Hematopoietic multipotent progenitor cell (in vitro differentiated cells): ENCODE results near the gene EIF4B. TPM values are rescaled to one million over a fixed set of nuclear protein-coding genes. Genes with fewer than 3 reads are reported as not detected.

Source experiments
- DNase-seq, 3 donors: peaks; one replicate each; pipeline ENCODE4 v3.0.0-alpha.2; 2011 to 2015; ENCODE audit warnings: low read depth in 2 of 3, low spot score in 2 of 3
- total RNA-seq: library from RNA; depleted of rRNA; stranded (reverse); fragments of >200 nt; gene quantifications from one replicate; pipeline ENCODE4 v1.2.3, GENCODE V29; 2012

Gene EIF4B
- total RNA-seq, 1 donor = 790 TPM

DNA sequence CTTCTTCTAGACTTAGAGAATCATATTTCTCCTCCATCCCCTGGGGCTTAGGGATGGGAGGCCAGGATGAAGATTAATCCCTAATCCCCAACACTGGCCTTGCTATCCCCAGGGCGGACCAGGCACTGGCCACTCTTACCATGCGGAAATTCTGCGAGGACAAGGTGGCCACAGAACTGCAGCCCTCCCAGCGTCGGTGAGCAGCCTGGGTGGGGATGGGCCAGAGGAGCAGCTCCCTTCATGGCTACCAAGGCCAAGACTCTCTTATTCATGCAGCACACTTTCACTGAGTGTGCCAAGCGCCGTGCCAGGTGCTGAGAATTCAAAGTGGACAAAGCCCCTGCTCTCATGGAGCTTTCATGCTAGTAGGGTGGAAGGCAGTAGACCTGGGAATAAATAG, 50.6 kb downstream of the EIF4B start:
- DNase-seq = no peak

DNA sequence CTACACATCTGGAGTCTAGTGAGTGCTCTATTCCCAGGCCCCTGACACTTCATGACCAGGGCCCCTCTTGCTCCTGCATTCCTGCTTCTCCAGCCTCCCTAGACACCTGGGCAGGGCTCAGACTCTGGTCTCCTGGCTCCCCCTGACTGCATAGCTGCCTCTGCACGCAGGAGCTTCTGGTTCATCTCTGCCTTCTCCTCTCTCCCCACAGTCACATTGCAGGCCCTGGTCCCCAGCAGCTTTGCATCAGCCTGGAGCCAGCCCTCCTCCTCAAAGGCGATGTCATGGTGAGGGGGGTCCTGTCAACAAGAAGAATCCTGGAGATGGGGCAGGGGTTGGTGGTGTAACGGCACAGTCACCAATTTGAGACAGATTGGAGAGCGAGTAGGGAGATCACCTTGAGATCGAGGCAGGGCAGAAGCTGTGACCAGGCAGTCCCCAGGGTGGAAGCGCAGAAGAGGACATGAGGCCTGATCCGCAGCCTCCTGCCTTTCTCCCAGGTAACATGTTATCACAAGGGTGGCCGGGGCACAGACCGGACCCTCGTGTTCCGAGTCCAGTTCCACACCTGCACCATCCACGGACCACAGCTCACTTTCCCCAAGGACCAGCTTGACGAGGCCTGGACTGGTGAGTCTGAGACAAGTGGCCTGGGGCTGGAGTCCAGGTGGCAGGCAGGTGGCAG, 51.7 kb downstream of the EIF4B start:
- no peak for DNase-seq

DNA sequence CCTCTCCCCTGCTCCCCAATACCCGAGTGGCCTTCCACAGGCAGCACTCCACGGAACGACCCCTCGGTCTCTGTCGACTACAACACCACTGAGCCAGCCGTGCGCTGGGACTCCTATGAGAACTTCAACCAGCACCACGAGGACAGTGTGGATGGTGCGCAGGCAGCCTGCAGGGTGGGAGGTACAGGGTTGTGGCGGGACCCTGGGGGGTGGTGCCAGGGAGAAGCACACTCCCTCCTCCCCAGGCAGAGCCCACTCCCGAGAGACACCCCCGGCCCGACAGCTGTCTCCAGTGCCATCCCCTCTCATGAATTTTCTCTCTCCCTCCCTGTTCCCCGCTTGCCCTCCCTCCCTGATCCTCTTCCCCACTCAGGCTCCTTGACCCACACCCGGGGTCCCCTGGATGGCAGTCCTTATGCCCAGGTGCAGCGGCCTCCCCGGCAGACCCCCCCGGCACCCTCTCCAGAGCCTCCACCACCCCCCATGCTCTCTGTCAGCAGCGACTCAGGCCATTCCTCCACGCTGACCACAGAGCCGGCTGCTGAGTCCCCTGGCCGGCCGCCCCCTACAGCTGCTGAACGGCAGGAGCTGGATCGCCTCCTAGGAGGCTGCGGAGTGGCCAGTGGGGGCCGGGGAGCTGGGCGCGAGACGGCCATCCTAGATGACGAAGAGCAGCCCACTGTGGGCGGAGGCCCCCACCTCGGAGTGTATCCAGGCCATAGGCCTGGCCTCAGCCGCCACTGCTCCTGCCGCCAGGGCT, 52.6 kb downstream of the EIF4B start:
- DNase-seq = no peak

DNA sequence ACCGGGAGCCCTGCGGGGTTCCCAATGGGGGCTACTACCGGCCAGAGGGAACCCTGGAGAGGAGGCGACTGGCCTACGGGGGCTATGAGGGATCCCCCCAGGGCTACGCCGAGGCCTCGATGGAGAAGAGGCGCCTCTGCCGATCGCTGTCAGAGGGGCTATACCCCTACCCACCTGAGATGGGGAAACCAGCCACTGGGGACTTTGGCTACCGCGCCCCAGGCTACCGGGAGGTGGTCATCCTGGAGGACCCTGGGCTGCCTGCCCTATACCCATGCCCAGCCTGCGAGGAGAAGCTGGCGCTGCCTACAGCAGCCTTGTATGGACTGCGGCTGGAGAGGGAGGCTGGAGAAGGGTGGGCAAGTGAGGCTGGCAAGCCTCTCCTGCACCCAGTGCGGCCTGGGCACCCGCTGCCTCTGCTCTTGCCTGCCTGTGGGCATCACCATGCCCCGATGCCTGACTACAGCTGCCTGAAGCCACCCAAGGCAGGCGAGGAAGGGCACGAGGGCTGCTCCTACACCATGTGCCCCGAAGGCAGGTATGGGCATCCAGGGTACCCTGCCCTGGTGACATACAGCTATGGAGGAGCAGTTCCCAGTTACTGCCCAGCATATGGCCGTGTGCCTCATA, 53.3 kb downstream of the EIF4B start:
- no peak for DNase-seq

DNA sequence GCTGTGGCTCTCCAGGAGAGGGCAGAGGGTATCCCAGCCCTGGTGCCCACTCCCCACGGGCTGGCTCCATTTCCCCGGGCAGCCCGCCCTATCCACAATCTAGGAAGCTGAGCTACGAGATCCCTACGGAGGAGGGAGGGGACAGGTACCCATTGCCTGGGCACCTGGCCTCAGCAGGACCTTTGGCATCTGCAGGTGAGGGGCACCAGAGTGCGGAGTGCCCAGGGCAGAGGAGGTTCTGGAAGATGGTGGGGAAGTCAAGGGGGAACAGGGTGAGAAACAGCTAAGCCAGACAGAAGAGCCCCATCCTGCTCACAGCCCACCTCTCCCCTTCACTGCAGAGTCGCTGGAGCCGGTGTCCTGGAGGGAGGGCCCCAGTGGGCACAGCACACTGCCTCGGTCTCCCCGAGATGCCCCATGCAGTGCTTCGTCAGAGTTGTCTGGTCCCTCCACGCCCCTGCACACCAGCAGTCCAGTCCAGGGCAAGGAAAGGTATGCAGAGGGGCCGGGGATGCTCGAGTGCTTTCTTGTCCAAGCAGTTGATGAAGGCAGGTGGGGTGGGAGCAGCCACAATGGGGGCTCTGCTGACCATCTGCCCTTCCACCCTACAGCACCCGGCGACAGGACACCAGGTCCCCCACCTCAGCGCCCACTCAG, 53.9 kb downstream of the EIF4B start:
- DNase-seq = no peak

DNA sequence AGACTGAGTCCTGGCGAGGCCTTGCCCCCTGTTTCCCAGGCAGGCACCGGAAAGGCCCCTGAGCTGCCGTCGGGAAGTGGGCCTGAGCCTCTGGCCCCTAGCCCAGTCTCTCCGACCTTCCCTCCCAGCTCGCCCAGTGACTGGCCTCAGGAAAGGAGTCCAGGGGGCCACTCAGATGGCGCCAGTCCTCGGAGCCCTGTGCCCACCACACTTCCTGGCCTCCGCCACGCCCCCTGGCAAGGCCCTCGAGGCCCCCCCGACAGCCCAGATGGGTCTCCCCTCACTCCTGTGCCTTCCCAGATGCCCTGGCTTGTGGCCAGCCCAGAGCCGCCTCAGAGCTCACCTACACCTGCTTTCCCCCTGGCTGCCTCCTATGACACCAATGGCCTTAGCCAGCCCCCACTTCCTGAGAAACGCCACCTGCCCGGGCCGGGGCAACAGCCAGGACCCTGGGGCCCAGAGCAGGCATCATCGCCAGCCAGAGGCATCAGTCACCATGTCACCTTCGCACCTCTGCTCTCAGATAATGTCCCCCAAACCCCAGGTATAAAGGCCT, 54.5 kb downstream of the EIF4B start:
- no peak for DNase-seq

DNA sequence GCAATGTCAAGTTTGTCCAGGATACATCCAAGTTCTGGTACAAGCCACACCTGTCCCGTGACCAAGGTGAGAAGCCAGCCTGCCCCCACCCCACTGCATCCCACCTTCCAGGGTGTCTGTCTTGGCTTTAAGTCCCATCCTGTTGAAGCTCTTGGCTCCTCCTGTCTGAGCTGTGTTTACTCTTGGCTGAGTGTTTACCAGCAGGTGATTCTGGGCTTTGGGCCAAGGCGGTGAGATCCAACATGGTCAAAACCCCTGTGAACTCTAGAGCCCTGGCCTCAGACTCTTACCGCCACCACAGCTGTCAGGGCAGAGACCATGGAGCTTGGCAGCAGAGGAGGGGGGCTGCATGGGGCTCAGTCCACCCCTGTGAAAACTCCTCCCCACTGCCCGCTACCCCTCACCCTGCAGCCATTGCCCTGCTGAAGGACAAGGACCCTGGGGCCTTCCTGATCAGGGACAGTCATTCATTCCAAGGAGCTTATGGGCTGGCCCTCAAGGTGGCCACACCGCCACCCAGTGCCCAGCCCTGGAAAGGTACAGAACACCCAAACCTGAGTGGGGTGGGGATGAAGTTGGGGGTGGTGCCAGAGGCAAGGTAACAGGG, 55.3 kb downstream of the EIF4B start:
- no peak for DNase-seq

DNA sequence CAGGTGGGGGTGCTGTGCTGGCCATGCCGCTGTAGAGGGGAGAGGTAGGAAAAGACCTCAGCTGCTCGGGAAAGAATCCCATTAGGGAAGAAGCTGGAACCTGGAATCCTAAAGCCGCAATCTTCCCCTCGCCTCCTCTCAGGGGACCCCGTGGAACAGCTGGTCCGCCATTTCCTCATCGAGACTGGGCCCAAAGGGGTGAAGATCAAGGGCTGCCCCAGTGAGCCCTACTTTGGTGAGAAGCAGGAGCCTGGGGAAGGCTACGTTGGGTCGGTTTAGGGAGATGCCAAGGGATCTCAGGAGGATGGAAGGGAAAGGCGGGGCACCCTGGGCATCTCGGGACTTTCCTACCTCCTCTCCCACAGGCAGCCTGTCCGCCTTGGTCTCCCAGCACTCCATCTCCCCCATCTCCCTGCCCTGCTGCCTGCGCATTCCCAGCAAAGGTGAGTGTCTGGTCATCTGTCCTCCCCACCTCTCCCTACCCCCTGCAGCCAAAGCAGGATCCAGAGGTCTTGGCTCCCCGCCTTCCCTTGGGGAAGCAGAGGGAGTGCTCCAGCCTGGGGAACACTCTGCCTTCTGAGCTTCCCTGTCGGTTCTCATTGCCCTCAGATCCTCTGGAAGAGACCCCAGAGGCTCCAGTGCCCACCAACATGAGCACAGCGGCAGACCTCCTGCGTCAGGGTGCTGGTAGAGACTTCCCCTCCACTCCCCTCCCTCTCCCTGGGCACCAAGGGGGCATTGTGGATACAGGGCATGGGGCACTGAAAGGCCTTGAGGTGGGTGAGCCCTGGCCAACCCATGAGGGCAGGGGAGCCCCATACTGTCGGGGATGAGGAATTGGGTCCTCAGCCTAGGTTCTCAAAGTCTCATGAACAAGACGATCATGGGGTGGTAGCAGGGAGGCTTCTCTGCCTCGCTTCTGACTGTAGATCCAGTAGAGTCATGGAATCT, 56.0 kb downstream of the EIF4B start:
- DNase-seq = no peak

DNA sequence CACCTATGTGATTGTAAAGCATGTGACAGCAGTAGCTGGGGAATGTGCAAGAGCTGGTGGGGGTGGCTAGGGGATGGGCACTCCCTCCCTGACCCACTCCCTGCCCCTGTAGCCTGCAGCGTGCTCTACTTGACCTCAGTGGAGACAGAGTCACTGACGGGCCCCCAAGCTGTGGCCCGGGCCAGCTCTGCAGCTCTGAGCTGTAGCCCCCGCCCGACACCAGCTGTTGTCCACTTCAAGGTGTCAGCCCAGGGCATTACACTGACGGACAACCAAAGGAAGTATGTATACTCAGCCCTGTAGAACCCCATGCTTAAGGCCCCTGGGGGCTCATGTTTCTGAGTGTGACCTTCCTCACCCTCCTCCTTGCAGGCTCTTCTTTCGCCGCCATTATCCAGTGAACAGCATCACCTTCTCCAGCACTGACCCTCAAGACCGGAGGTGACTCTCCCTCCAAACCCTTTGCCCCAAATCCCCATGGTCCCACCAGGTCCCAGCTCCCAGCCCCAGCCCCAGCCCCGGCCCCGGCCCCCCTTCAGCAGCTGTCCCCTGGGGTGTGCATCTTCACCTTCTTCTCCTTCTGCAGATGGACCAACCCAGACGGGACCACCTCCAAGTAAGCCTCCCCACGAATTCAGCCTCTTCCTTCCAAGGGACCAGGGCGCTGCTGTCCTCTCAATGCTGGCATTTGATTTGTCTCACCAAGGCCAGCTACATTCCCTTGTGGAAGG, 56.9 kb downstream of the EIF4B start:
- DNase-seq = no peak

DNA sequence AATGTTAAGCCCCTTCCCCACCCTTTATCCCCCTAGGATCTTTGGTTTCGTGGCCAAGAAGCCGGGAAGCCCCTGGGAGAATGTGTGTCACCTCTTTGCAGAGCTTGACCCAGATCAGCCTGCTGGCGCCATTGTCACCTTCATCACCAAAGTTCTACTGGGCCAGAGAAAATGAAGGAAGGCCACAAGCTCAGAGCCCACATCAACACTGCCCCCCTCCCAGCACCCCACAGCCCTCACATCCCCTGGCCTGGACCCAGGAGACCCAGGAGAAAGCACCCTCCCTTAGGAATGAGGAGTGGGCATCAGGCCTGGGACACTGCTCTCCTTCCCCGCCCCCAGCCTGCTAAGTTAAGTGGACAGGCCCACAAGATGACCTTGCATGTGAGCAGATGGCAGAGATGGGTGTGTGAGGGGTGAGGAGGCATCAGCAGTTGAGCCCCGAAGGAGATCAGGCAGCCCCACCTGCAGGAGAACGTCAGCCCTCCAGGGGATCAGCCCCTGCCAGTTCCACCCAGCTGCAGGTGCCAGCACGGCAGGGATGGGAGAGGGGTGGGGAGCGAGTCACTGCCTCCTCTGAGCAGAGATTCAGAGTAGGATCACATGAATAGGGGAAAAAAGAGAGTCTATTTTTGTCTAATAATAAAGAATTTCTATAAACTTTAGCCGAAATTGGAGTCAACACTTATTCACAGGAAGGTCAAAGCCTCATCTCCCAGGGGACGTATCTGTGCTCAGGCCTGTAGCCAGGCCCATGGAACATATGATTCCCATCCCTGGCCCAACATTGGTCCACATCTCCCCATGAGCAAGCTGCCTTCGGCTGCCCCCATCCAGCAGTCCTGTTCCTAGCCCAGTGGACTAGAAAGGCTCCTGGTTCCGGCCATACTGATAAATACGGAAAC, 57.7 kb downstream of the EIF4B start:
- DNase-seq = no peak

DNA sequence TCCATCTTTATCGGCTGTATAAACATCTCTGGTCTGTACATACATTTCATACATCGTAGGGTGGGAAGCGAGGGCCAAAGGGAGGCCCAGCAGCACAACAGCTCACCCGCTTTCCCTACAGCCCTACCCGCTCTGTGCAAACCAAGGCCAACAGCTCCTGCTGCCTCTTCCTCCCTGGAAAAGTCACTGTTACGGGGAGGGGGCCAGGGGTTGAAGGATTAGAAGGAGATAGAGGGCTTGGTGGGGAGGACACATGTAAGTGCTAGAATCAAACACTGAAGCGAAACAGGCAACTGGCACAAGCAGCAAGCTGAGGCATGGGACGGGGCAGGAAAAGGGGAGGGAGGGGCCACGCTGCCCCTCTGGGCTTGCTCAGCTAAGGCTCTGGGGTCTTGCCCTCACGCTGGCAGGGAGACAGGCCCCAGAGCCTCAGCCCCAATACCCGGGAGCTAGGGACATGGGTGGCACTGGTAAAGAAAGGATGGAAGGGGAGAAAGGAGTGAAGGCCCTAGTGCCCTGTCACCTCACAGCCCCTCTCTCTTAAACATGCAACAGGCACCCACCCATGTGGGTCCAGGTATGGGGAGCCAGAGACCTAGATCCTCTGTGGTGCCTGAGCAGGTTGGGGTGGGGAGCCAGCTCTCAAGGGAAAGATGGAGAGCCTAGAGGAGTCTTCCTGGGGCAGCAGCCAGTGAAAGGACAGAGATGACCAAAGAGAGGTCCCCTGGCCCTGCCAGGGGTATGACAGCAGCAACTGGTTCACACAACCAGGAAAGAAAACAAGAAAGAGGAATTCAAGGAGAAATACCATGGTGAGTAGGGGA, 58.6 kb downstream of the EIF4B start:
- DNase-seq = no peak

DNA sequence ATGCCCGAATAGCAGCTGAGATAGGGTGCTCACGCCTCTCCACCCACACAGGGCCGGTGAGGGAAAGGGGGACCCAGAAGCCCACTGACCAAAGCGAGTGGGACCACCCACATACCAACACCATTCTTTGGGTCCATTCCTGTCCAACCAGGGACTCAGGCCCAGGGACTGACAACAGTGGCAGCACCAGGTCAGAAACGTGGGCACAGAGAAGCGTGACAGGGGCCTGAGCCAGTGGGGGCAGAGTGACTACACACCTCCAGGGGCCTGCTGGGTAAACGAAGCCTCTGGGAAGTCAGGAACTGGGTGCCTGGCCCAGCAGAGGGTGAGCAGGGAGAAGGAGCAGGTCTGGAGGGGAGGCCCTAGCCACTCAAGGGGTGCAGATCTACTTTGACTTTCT, 59.2 kb downstream of the EIF4B start:
- DNase-seq = no peak

DNA sequence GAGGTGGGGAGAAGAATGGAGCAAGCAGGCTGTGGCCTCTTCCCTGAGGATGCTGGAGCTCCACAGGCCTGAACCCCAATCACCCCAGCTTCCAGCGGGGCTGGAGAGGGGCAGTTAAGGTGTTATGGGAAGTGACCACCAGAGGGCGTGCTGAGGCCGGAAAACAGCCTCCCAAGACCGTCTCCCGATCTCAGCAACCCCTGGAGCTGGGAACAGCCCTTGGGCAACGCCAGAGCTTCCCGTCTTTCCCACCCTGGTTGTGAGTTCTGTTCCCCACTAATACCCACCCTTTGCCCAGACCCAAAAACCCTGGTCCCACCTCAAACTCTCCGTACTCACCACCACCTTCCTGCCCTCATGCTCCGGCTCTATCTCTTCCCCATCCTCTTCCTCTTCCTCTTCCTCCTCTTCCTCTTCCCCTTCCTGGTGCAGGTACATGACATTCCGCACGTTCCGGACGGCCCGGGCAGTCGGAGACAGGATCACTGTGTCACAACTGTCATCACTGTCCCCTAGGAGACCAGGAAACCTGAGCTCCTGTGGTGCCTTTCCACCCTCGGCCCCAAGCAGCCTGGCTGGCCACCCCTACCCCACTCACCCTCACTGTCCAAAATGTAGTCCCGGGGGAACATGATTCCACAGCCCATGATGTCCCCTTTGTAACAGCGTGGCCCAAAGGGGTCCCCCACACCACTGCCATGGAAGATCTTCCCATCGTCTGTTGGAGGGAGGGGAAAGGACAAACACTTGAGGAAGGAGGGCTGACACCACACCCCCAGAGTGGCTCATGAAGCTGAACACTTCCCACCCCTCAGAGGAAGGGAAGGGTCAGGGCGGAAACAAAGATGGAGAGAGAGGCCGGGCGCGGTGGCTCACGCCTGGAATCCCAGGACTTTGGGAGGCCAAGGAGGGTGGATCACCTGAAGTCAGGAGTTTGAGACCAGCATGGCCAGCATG, 60.0 kb downstream of the EIF4B start:
- peak; percentile 45 to 62 (median 57) for DNase-seq

DNA sequence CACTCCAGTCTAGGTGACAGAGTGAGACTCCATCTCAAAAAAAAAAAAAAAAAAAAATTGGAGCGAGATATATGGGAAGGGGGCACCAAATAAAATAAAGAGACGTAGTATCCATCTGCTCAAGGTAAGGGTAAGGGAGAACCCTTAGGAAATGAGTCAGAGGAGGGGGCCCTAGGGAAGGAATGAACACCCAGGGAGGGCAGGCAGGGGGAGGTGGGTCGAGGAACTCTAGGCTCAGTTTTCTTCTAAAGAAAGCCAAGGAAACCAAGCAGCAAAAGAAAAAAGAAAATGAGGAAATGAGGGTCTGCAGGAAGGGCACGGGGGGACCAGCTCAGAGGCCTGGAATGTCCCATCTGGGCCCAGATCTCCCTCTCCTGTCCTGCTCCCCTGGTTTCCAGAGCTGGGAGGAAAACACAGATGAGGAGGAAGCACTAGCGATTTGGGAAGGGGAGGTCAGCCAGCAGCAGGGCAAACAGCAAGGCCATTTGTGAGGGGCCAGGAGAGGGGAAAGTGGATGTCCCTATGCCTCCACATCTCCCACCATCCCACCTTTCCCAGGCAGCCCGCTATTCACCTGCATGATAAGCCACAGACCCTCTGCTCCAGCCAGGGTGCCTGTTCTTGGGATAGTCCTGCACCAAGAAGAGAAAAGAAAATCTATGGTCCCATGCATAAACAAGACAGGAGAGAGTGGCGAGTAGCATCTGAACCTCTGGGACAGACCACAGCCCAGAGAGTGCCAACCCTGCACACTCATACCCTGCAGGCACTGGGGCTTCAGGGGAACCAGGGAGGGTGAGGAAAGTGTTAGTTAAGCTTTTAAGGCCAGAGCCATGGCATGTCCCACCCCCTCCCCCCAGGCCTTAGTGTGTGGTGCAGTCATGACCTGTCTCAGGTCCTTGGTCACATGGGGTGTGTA, 61.1 kb downstream of the EIF4B start:
- DNase-seq = no peak
